IMR-90 (cell line): ENCODE results near the gene PCIF1. TPM values are rescaled to one million over a fixed set of nuclear protein-coding genes. Genes with fewer than 3 reads are reported as not detected.

Experiments
- ATAC-seq: fragments of 200-7000 bp; cut with Tn5 transposase; 2 replicates; pipeline ENCODE4 v1.9.1; 2020; ENCODE audit warnings: low read depth, mild to moderate bottlenecking, moderate library complexity
- BruUV-seq: library from RNA; stranded (reverse); fragments of 400-500 nt; replicated peaks from 2 replicates; lab custom pipeline; 2021; lab: Mats Ljungman, UMichigan
- CTCF ChIA-PET: fragments of 300-600 bp; formaldehyde crosslinking; extraction: SDS; loops from one replicate; lab custom pipeline; 2021; ENCODE audit warnings: antibody characterized with exemption; lab: Yijun Ruan, JAX
- POLR2A ChIA-PET: fragments of 300-600 bp; sonication (Branson Sonifier 250); formaldehyde crosslinking; loops from one replicate; lab custom pipeline; 2022; ENCODE audit warnings: antibody characterized with exemption; ENCODE audit not compliant: unreplicated experiment; lab: Charles Lee
- DNase-seq: peaks from one replicate; pipeline ENCODE4 v3.0.0; 2013
- H2AFZ ChIP-seq: replicated peaks from 2 replicates; pipeline ENCODE3; 2013; ENCODE audit warnings: low read length, mild to moderate bottlenecking; ENCODE audit not compliant: poor library complexity
- H2AK5ac ChIP-seq: 2 replicates; pipeline ENCODE4 v1.6.1; 2013; ENCODE audit warnings: low read depth, low read length, inconsistent platforms
- H2AK9ac ChIP-seq: replicated peaks from 2 replicates; pipeline ENCODE3; 2013; ENCODE audit warnings: mild to moderate bottlenecking, low read depth, low read length, moderate library complexity; ENCODE audit not compliant: poor library complexity
- H2BK120ac ChIP-seq: 2 replicates; pipeline ENCODE4 v1.6.1; 2013; ENCODE audit warnings: low read depth, low read length, inconsistent platforms
- H2BK15ac ChIP-seq: 3 replicates; pipeline ENCODE4 v1.6.1; 2013; ENCODE audit warnings: low read depth, low read length, inconsistent platforms
- H2BK20ac ChIP-seq: 2 replicates; pipeline ENCODE4 v1.6.1; 2013; ENCODE audit warnings: low read depth, mild to moderate bottlenecking, inconsistent platforms, low read length, moderate library complexity
- H2BK5ac ChIP-seq: 2 replicates; pipeline ENCODE4 v1.6.1; 2013; ENCODE audit warnings: mild to moderate bottlenecking, low read depth, low read length, inconsistent platforms; ENCODE audit not compliant: poor library complexity, severe bottlenecking
- H3K14ac ChIP-seq: replicated peaks from 2 replicates; pipeline ENCODE4 v1.6.1; 2013; ENCODE audit warnings: low read depth, low read length, inconsistent platforms
- H3K18ac ChIP-seq: 2 replicates; pipeline ENCODE4 v1.6.1; 2013; ENCODE audit warnings: low read depth, low read length, control low read depth
- H3K23ac ChIP-seq: 2 replicates; pipeline ENCODE4 v1.6.1; 2013; ENCODE audit warnings: low read depth, low read length, inconsistent platforms
- H3K27ac ChIP-seq: 2 replicates; pipeline ENCODE4 v1.5.1; 2013; ENCODE audit warnings: mild to moderate bottlenecking, control low read depth, low read length; ENCODE audit not compliant: insufficient read depth
- H3K27me3 ChIP-seq: 2 replicates; pipeline ENCODE4 v1.6.1; 2013; ENCODE audit warnings: low read length; ENCODE audit not compliant: control insufficient read depth, insufficient read depth
- H3K36me3 ChIP-seq: 2 replicates; pipeline ENCODE4 v1.6.1; 2013; ENCODE audit warnings: low read length, mixed read lengths; ENCODE audit not compliant: control insufficient read depth, insufficient read depth
- H3K4ac ChIP-seq: 2 replicates; pipeline ENCODE4 v1.6.1; 2013; ENCODE audit warnings: low read depth, low read length, inconsistent platforms
- H3K4me1 ChIP-seq: 2 replicates; pipeline ENCODE4 v1.6.1; 2013; ENCODE audit warnings: low read length, mixed read lengths; ENCODE audit not compliant: control insufficient read depth, insufficient read depth
- H3K4me2 ChIP-seq: 2 replicates; pipeline ENCODE4 v1.6.1; 2013; ENCODE audit warnings: low read depth, mild to moderate bottlenecking, control low read depth, low read length, moderate library complexity
- H3K4me3 ChIP-seq: 2 replicates; pipeline ENCODE4 v1.5.1; 2013; ENCODE audit warnings: low read depth, mild to moderate bottlenecking, control low read depth, low read length, moderate library complexity; ENCODE audit not compliant: insufficient read depth
- H3K56ac ChIP-seq: 2 replicates; pipeline ENCODE4 v1.6.1; 2013; ENCODE audit warnings: low read length, inconsistent platforms; ENCODE audit not compliant: insufficient read depth; ENCODE audit errors: extremely low read depth
- H3K79me1 ChIP-seq, 2 experiments: 2 replicates each; pipeline ENCODE4 v1.6.1; 2013; ENCODE audit warnings: low read length in 2 of 2, inconsistent platforms in 1 of 2, low read depth in 1 of 2
- H3K9ac ChIP-seq: 2 replicates; pipeline ENCODE4 v1.6.1; 2013; ENCODE audit warnings: low read depth, low read length, control low read depth
- H3K9me1 ChIP-seq: 2 replicates; pipeline ENCODE4 v1.6.1; 2013; ENCODE audit warnings: low read length, inconsistent platforms; ENCODE audit not compliant: insufficient read depth
- H3K9me3 ChIP-seq: 2 replicates; pipeline ENCODE4 v1.6.1; 2013; ENCODE audit warnings: low read length; ENCODE audit not compliant: control insufficient read depth, insufficient read depth
- H4K20me1 ChIP-seq: 2 replicates; pipeline ENCODE4 v1.6.1; 2013; ENCODE audit warnings: low read length, inconsistent platforms; ENCODE audit not compliant: insufficient read depth
- H4K5ac ChIP-seq: 2 replicates; pipeline ENCODE4 v1.6.1; 2013; ENCODE audit warnings: mild to moderate bottlenecking, low read depth, low read length, control low read depth
- H4K8ac ChIP-seq, 2 experiments: 2 replicates each; pipeline ENCODE4 v1.6.1; 2013; ENCODE audit warnings: low read depth in 2 of 2, low read length in 2 of 2, control low read depth in 1 of 2, inconsistent platforms in 1 of 2
- H4K91ac ChIP-seq: 2 replicates; pipeline ENCODE4 v1.6.1; 2013; ENCODE audit warnings: low read depth, low read length, inconsistent platforms; ENCODE audit not compliant: insufficient read depth
- CEBPB ChIP-seq: IDR thresholded peaks from 2 replicates; pipeline ENCODE4 v1.6.1; 2012; ENCODE audit warnings: low read depth, low read length, improper control_type of control experiment
- CHD1 ChIP-seq: IDR thresholded peaks from 2 replicates; pipeline ENCODE4 v1.6.1; 2012; ENCODE audit warnings: low read depth, low read length, improper control_type of control experiment
- CTCF ChIP-seq: conservative IDR thresholded peaks from 2 replicates; pipeline ENCODE4 v1.5.1; 2012; ENCODE audit warnings: mild to moderate bottlenecking, low read depth, low read length, improper control_type of control experiment
- ELK1 ChIP-seq: fragments of 150-350 bp; IDR thresholded peaks from 2 replicates; pipeline ENCODE4 v1.6.1; 2016; ENCODE audit warnings: low read depth, mild to moderate bottlenecking, low read length, moderate library complexity, borderline replicate concordance
- FOS ChIP-seq: fragments of 150-350 bp; IDR thresholded peaks from 2 replicates; pipeline ENCODE4 v1.6.1; 2016; ENCODE audit warnings: low read depth, low read length
- MAFK ChIP-seq: IDR thresholded peaks from 2 replicates; pipeline ENCODE4 v1.6.1; 2012; ENCODE audit warnings: low read depth, low read length, improper control_type of control experiment
- MAZ ChIP-seq: IDR thresholded peaks from 2 replicates; pipeline ENCODE4 v1.6.1; 2012; ENCODE audit warnings: low read depth, mild to moderate bottlenecking, low read length, improper control_type of control experiment, moderate library complexity, borderline replicate concordance
- MXI1 ChIP-seq: IDR thresholded peaks from 2 replicates; pipeline ENCODE4 v1.6.1; 2012; ENCODE audit warnings: low read depth, mild to moderate bottlenecking, low read length, moderate library complexity, borderline replicate concordance
- NFE2L2 ChIP-seq: fragments of 150-350 bp; IDR thresholded peaks from 2 replicates; pipeline ENCODE4 v1.6.1; 2016; ENCODE audit warnings: low read depth, mild to moderate bottlenecking, low read length
- POLR2A ChIP-seq: IDR thresholded peaks from 2 replicates; pipeline ENCODE4 v1.6.1; 2012; ENCODE audit warnings: mild to moderate bottlenecking, low read depth, low read length
- RAD21 ChIP-seq: IDR thresholded peaks from 2 replicates; pipeline ENCODE4 v1.6.1; 2012; ENCODE audit warnings: low read length, improper control_type of control experiment
- RFX5 ChIP-seq: IDR thresholded peaks from 2 replicates; pipeline ENCODE4 v1.8.0; 2012; ENCODE audit warnings: low read depth, mild to moderate bottlenecking, low read length, moderate library complexity
- WGBS, 2 experiments: methylation state at CpG; one replicate each; pipeline versions ENCODE4 v1.1.5 to v1.1.7; 2013; ENCODE audit warnings: missing lambda C conversion rate in 2 of 2; ENCODE audit not compliant: insufficient read length in 1 of 2; ENCODE audit errors: extremely low coverage in 2 of 2; 5-methylcytosine and 5-hydroxymethylcytosine counted together
- dilution Hi-C: fragments of 300-500 bp; cut with HindIII; formaldehyde crosslinking; loops from one replicate; pipeline ENCODE4 v1.14.3; 2018; ENCODE audit warnings: low sequenced_read_pairs; ENCODE audit not compliant: unreplicated experiment
- in situ Hi-C: fragments of 300-500 bp; cut with MboI; formaldehyde crosslinking; loops from 3 replicates; pipeline ENCODE4 v1.14.3; 2019; ENCODE audit warnings: low sequenced_read_pairs, inconsistent platforms, mixed read lengths
- intact Hi-C: fragments of 100-400 bp; cut with micrococcal nuclease; formaldehyde crosslinking; loops from 2 replicates; pipeline ENCODE4 v1.10.0; 2022
- polyA plus RNA-seq, 3 experiments: library from polyadenylated mRNA; depleted of rRNA; stranded (reverse); fragments of >200 nt; gene quantifications; 2 replicates each; pipeline ENCODE4 v1.2.3, GENCODE V29; 2012; ENCODE audit warnings: low replicate concordance in 1 of 3
- total RNA-seq: library from RNA; depleted of rRNA; stranded (reverse); fragments of >200 nt; gene quantifications from 2 replicates; pipeline ENCODE4 v1.2.3, GENCODE V29; 2012
- TF ChIP-seq, protein P1 (sequence below): fragments of 150-350 bp; IDR thresholded peaks from 2 replicates; pipeline ENCODE4 v1.6.1; 2017; ENCODE audit warnings: mild to moderate bottlenecking, antibody characterized with exemption, low read length, low read depth

PCIF1 gene
- total and polyA plus RNA-seq, 2 of the 4 experiments (the other 2 are of a cell fraction) = 5.4 to 18.3 TPM

DNA sequence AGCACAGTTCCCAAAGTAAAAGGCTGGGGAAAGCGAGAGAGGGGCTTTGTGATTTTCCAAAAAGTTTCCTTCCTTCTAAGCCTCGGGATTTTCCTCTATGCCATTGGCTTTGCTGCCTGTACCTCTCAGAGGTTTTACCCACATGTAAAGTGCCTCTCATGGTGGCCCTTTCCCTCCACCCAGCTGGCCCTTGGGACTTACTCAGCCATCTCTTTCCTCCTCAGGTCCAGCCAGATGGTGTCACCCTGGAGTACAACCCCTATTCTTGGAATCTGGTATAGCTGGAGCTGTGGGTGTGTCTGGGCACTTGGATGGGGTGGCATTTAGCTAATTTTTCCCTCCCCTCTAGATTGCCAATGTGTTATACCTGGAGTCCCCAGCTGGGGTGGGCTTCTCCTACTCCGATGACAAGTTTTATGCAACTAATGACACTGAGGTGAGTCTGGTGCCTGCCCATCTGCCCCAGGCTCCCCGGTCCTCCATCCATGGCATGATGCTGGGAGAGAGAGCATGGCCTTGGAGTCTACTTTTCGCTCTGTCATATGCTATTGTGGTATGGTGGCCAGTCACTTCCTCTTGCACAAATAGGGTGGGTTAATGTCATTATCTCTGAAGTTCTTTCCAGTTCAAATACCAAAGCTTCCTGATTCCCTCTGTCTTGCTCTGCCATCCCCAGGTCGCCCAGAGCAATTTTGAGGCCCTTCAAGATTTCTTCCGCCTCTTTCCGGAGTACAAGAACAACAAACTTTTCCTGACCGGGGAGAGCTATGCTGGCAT is 42.2 kb upstream of the PCIF1 start:
- H3K9ac ChIP-seq = peak overlapping the region; percentile 62
- ChIA-PET POLR2A (interaction anchor here (0.9 kb wide), 1 partner anchor 11 kb away, joined by 3 read pairs; the partner anchor contains the start of gene ZSWIM1), CTCF (interaction anchor here (0.7 to 1.6 kb wide), 4 partner anchors 13 to 121 kb away, joined by 3 to 6 read pairs (median 4); no protein-coding TSS in a partner anchor)
- dilution Hi-C loops = no loop called here
- H3K9me1 ChIP-seq = 0 out of 2 replicates have a peak, but pooled peaks cover 2% of the 10 kb centered on the region
- peak; percentile 24; the same call in 1 of the 2 replicates for ATAC-seq
- H3K4me3 ChIP-seq = peak overlapping the region; percentile 74
- DNase-seq = peak; percentile 41
- peak overlapping the region; percentile 58; the same call in 1 of the 2 replicates for H3K14ac ChIP-seq
- H2BK20ac ChIP-seq = no peak overlapping the region
- in situ Hi-C loops = no loop called here
- 0 out of 2 replicates have a peak, but pooled peaks cover 8% of the 10 kb centered on the region for H4K20me1 ChIP-seq
- H3K23ac ChIP-seq = no peak overlapping the region
- peaks cover 3% of the 10 kb centered on the region; the same call in 1 of the 2 replicates for H3K4me1 ChIP-seq
- peaks cover 36% of the 10 kb centered on the region for H3K36me3 ChIP-seq
- H4K8ac ChIP-seq = peak overlapping the region in 1 of 2 experiments; percentile 38; a peak in 2 of 4 replicates
- no peak overlapping the region; the same call in 1 of the 2 replicates for H2AK5ac ChIP-seq
- H2BK5ac ChIP-seq = no peak overlapping the region
- no peak overlapping the region for H2BK120ac ChIP-seq
- no peak overlapping the region for H4K5ac ChIP-seq
- H3K18ac ChIP-seq = no peak overlapping the region
- no peak overlapping the region for H2BK15ac ChIP-seq
- peak overlapping the region; percentile 65; the same call in 1 of the 2 replicates for H3K4ac ChIP-seq
- 0 out of 2 replicates have a peak overlapping the region, but pooled peaks have one; percentile 1 for H4K91ac ChIP-seq
- peaks cover 14 to 60% of the 10 kb centered on the region in 2 experiments for H3K79me1 ChIP-seq
- no peak overlapping the region for H3K56ac ChIP-seq
- BruUV-seq = no TSS peak
- 80% methylated on average over 2 of the region's 9 CpGs; no CpG with 5 or more reads in 1 of the 2 experiments for WGBS, 2 experiments
- no peaks in the 10 kb centered on the region for H3K27me3 ChIP-seq
- peak overlapping the region; percentile 63 for H3K27ac ChIP-seq
- peak overlapping the region; percentile 83 for H3K4me2 ChIP-seq
- peak overlapping the region; percentile 88 for H2AK9ac ChIP-seq
- intact Hi-C loops = loop anchor here (5.0 kb wide), 1 partner anchor 80 kb away; the partner anchor contains the start of gene ZNF335
- no peaks in the 10 kb centered on the region for H3K9me3 ChIP-seq
- H2AFZ ChIP-seq = peak overlapping the region; percentile 99
- TF ChIP-seq POLR2A (no peak), MAZ (no peak), NFE2L2 (no peak), CTCF (peak; percentile 29; the same call in 1 of the 2 replicates), CEBPB (no peak), ELK1 (no peak), MAFK (no peak), RAD21 (no peak), MXI1 (no peak), FOS (no peak), CHD1 (no peak), RFX5 (no peak)
- TF ChIP-seq, protein P1, sequence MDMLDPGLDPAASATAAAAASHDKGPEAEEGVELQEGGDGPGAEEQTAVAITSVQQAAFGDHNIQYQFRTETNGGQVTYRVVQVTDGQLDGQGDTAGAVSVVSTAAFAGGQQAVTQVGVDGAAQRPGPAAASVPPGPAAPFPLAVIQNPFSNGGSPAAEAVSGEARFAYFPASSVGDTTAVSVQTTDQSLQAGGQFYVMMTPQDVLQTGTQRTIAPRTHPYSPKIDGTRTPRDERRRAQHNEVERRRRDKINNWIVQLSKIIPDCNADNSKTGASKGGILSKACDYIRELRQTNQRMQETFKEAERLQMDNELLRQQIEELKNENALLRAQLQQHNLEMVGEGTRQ = 0 out of 2 replicates have a peak, but pooled peaks have one; percentile 1
